NOMO-1 treated with DMSO at 0.1 percent for 48 hours (cell line): ENCODE results near the gene ERCC5.

Experiments
- DNase-seq: peaks from one replicate; lab custom pipeline; 2025; ENCODE audit not compliant: unreplicated experiment; lab: John Stamatoyannopoulos, UW

Gene ERCC5

DNA sequence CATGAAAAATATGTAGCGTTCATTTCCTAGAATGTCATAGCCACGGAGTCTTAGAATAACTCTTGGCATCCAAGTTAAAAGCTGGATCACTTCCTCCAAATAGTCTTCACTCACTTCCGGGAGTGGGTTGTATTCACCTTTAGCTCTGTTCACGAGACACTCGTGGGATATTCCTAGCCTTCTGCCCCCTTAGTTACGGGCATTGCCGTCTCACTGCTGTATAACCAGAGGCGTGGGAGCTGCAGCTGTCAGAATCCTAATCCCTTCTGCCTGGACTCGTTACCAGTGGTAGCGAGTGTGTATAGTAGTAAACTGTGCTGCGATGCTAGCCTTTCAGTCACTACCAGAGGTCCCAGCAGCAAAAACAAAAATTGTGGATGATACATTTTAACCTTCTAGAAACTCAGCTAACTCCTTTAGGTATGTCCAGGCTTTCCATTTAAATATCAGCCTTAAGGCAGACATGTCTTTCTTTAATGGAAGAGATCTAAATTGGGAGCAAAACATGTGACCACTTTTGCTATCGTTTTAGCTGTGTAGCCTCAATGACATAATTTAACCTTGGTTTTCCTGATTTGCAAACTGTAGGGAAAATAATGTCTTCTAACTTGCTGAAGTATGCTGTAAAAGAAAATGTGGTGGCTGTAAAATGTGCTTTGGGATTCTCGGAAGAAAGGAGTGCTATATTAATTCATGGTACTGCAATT is 34.1 kb downstream of the ERCC5 start:
- no peak for DNase-seq

DNA sequence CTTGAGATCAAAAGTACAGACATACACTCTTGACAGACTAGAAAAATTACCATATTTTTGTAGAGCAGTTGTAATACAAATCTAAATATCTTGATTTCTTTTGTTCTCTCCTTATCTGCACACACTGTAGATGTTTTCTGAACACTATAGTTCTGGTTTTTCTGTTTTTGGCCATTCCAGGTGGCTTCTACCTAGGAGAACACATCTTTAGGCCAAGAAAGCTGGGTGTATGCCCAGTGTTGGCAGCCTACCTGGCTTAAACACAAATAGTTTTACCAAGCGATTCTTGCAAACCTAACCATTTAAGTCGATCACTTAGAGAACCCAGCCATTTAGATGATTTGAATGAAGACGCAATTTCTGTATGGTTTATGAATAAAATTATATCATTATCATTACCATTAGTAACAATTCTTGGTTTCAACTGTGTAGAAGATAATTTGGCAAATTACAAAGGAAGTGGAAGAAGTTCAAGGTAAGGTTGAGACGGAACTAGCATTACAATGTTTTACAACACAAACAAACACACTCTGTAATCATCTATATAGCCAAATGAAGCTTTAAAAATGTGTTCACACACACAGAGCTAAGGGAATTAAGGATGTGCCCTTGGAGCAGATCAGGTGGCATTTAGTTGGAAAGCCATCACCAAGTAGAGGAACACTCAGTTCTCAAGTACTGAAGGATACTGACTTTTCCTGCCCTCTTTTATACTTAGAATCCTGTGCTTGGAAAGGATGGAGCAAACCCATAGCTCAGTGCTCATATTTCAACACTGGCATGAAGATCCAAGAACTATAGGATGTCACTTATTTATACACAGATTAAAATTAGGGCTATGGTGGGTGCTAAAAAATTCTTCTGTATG is 36.2 kb downstream of the ERCC5 start:
- no peak for DNase-seq

DNA sequence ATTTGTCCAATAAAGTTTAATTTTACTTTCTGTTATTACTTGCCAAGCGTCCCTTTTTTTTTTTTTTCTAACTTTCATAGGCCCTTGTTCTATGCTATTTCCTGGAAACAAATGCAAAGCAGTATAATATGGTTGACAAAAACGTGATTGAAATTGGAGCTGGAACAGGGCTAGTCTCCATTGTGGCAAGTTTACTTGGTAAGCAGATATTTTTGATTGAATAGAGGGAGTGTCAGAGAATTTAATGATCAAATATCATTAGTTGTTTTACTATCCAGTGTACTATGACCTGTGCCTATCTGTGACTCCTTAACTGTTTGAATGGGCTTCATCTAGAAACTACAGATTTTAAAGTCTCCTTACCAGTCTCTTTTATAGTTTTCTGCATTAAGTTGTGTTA is 46.7 kb downstream of the ERCC5 start:
- DNase-seq: no peak

DNA sequence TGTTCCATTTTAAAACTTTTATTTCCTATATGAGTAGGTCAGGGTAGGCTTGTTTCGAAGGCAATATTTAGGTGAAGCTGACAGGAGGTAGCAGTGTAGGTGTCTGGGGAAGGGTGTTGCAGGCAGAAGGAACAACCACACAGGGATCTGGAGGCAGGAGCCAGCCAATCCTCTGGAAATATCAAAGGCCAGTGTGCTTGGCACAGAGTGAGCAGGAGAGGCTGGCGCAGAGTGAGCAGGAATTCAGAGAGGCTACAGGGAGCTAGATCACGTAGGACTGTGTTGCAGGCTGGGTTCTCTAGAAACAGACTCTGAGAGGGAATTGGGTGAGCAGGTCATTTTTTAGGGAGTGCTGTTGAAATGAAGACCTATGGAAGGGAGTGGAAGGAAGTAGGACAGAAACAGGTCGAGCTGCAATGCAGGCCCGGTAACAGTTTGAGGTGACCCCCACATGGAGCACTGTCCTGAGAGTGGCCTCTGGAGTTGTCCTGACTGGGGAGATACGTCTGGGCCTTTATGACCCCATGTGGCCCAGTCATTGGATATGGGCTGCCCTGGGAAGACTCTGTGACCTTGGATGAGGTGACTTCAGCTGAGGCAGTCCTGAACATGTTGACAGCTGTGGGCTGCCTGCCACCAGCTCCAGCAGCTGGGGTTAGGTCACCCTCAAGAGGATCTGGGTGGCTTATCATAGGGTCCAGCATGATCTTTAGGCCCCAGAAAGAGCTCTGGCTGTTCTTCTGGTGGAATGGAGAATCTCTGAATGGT is 51.7 kb downstream of the ERCC5 start:
- no peak for DNase-seq

DNA sequence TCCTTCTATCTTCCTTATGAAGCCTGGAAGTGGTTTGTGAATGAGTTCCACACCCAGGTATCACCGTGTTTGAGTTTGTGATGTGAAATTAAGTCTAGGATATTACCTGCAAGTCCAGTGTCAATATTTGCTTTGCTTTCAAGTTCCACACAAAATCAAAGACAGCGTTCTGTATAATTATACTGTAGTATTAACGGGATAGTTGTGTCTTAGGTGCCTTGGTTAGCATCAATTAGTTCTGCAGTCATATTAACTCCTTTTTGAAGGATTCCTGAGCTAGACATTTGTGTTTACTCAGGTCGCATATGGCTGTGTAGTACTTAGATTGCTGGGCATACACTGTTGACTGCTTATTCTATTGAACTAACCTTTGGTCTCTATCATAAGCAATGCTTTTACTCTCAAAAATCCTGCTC is 54.4 kb downstream of the ERCC5 start:
- DNase-seq: no peak

DNA sequence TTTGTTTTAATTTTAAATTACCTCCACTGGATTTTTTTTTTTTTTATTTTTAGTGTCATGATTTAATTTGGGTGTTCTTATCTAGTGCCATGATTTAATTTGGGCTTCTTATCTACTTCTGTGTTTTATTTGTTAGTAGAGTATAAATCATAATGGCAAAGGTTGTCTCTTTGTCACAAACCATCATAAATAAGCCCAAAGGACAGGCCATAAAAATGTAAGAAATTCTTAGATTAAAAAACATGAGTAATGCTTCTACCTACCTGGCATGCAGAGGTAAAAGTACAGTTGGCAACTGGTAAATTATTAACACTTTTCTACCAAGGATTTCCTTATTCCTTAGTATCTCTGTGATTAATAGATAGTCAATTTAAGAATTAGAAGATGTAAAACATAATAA is 55.2 kb downstream of the ERCC5 start:
- no peak for DNase-seq

DNA sequence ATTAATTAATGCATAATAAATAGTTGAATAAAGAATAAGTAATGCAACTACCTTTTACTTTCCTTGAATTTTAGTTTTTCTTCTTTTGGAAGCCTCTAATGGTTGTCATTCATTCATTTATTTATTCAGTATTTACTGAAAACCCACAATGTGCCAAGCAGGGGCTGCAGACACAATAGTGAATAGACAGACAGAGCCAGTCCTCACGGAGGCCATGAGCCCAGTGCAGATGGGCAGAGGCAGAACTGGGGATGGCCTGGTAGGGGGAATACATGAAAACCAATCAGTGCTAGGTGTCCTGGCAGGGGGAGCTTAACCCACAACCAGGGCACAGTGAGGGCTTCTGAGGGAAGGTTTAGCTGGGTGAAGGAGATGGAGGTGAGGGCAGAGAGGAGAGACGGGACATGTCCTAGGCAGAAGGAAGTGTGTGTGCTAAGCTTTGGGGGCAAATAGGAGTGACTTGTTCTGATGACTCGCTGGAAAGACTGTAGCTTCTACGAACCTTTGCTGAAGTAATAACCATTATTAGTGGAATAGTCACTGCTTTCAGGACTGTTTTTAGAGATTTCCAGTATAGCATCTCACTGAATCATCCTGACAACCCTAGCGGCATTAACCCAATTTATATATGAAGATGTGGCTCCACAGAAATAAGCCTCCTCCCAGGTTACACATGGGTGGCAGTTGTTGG is 55.9 kb downstream of the ERCC5 start:
- no peak for DNase-seq

DNA sequence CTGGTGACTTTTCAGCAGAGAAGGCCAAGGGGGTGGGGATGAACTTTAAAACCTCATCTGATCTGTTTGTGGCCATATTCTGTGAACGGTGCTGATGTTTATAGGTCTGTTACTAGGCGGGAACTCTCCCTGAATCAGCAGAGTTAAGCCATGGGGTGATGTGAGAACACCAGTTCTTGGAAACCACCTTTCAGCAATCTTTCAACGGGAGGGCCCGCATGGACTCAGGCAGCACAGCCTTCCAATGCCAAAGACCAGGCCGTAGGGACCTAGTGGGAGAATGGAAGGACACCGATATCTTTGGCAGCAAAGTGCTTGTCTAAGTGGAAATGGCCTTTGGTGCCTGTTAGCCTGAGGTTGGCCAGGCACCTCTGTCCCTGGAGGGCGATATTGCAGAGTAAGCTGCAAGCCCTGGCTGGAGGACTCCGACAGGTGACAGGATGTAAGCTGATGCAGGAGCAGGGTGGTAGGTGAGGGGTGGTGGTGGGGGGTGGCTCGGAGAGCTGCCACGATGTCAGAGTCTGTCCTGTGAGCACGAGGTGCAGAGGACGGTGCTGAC is 57.0 kb downstream of the ERCC5 start:
- DNase-seq: no peak

DNA sequence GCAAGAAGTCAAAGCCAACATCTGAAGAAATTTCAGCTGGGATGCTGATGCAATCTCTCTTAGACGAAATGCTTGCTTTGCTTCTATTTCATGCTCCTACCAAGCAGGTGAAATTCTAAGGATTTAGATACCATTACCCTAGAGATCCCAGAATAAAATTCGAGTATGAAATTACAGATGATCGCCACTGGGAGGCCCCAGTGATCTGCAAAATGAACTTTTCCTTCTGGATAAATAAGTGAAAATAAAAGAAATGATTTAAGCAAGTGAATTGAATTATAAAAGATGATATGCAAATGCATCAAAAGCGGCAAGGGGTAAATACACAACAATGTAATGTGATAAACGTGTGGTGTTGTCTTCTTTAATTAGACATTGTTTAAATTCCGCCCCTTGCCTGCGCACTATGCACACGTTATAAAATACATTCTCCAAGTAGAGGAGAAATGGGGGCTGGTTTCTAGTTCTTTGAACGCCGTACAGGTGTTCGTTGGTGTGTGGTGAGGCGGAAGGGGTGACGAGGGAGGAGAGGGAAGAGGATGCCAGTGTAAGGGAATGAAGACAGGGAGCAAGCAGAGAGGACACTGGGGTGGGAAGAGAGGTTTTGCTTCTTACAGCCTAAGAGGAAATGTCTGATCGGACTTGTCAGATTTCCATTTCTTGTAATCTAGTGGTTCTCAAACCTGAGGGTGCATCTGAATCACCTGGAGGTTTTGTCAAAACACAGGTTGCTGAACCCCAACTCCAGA is 58.0 kb downstream of the ERCC5 start:
- no peak for DNase-seq

DNA sequence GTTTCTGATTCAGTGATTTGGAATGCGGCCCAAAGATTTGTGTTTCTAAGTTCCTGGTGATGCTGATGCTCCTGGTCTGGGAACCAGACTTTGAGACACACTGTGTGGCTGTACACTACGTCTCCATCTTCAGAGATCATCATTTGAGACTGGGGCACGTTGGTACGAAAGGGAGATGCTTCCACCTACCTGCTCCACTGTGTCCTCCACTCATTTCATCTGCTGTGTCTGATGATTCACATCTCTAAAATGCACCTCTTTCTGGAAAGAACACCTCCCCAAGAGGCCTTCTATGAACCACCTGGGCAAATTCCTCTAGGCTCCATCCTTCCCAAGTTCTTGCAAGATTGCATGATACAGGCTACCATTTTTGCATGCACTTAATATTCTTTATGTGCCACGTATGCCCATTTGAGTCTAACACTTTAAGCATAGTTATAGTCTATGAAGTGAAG is 58.6 kb downstream of the ERCC5 start:
- DNase-seq: no peak

DNA sequence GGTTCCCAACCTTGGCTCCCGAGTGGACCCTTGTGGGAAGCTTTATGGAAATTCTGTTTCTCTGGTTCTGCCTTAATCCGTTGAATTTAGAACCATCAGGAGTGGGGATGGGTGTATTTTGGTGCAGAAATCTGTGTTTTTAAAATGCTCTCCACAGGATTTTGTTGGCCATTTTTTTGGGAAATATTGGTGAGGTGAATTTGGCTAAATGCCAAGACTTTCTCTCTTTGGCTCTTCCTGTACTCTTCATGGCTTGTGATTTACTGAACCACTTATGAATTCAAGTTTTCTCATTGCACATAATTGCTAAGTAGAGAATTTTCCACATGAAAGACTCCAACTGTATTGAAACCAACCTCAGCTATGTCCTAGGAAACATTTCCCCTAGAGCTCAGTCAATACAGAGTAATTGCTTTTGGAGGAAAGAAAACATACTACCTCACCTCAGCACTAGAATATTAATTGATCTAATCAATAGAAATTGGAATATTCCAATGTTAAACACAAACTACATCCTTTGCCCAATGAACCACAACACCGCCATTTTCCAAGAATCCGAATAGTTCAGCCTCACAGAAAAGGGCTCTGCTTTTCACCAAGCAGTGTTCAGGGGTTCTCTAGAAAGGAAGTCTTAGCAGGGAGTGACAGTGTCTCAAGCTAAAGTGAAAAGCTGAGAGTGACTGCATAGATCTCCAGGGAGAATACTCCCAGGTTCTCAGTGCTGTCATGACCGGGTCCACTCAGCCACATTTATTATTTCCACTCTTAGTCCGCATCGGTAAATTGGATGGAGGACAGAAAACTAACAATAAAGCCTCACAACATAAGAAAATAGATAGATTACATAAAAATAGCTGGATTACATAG is 60.3 kb downstream of the ERCC5 start:
- DNase-seq: no peak

DNA sequence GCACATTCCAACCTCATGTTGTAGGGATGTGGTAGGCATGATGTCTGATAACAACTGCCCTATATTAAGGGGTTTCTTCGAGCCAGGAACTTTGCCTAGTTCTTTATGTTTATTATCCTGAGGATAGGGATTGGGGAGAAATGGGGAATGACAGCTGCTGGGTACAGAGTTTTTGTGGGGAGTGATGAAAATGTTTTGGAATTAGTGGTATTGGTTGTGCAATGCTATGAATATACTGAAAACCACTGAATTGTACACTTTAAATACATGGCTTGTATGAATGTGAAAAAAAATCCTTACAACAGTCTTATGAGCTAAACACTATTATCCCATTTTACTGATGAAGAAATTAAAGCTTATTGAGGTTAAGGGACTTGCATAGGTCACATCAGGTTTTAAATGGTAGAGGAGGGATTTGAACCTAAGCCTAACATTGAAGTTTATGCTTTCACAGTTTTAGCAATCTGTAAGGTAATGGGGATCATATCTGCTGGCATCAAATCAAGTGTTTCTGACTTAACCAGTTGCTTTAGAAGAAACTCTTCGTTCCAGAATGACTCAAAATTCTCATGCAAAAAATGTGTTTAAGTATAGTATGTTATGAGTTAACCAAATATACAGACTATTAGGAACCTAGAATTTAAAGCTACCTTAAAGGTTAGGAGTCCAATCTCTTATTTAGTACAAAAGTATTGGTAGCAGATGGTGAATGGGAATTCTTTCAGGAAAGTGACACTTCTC is 61.4 kb downstream of the ERCC5 start:
- no peak for DNase-seq

DNA sequence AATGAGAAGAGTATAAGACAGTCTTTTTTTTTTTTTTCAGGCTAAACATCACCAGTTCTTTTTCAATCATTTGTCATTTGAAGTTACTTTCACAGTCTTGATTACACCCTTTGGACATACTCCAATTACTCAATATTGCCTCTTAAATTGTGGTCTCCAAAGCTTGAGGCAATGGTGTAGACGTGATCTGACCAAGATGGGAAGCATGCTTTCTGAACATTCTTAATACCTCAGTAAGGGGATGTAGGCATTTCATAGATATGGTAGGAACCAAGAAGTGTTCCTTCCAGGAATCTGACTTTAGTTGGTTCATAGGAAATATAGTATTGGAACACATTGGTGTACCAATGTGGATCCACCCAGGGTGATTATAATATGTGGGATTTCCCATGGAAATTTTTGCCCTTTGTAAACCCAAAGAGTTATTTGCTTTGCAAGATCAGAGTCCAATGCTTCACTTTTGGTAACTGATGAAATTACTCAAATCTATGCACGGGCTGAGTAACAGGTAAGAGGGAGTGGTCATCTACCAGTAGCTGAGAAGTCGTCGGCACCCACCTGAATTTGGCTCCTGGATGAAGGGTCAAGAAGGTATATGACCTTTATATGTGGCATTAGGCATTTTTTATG is 62.2 kb downstream of the ERCC5 start:
- no peak for DNase-seq

DNA sequence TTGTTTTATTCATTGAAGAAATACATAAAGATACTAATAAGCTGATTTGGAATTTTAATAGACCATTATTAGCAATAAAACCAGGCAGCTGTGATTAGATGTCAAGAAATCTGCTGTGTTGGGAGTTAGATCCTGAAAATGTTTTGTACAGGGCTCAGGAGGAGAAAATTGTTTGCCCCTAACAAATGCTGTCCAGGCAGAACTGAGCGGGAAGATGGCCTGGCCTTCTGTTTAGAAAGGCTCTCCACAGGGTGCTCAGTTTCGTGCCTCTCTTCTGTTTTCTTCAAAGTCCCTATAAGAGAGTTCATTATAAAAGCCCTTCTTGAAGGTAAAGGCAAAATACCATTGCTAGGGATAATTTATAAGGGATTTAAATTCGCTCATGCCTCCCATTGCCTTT is 64.1 kb downstream of the ERCC5 start:
- DNase-seq: no peak

DNA sequence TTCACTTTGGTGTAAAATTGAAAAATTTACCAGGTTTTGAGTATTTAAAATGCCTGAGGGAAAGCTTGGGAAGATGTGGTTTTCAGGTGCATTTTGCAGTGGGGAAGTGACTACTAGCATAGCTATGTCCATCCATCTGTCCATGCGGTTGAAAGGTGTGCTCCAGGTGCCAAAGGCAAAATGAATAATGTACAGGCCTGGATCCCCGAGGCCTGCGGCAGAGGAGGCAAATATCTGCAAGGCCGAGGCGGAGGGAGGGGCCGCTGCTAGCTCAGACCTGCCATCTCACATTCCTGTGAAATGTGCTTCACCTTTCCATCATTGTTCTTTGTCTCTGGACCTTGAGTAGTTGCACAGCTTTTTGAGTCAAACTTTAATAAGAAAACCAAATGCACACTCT is 65.5 kb downstream of the ERCC5 start:
- no peak for DNase-seq

DNA sequence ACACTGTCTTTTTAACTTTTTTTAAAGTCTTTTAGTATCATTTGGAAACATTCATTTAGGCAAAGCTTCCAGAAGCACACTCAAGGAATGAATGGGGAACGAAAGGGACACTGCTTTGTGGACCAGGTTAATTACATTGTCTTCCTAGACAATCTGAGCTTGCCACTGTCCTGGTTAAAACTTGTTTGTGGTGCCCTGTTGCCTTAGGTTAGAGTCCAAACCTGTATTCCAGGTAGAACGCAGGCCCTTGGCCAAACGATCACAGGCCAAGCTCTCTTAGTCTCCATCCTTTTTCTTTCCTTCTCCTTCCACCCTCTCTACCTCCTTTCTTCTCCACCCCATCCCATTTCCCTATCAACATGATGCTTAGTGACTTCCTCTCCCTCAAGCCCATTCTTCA is 66.8 kb downstream of the ERCC5 start:
- DNase-seq: no peak

DNA sequence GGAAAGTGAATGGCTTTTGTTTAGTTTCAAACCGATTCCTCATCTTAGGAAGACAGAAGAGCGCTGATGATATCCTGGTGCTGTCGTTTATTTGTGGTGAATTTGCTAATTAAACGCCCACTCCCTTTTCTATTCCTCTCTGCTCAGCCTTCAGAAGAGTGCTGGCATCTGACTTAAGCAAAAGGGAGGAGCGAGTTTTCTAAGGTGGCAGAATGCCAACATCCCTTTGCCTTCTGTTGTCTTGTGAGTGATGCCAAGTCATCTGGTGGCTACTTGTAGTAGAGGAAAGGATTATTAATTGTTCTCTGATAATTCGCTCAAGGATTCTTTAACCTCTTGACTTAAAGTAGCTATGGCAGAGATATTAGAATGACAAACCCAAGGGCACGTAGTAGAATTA is 68.1 kb downstream of the ERCC5 start:
- no peak for DNase-seq

DNA sequence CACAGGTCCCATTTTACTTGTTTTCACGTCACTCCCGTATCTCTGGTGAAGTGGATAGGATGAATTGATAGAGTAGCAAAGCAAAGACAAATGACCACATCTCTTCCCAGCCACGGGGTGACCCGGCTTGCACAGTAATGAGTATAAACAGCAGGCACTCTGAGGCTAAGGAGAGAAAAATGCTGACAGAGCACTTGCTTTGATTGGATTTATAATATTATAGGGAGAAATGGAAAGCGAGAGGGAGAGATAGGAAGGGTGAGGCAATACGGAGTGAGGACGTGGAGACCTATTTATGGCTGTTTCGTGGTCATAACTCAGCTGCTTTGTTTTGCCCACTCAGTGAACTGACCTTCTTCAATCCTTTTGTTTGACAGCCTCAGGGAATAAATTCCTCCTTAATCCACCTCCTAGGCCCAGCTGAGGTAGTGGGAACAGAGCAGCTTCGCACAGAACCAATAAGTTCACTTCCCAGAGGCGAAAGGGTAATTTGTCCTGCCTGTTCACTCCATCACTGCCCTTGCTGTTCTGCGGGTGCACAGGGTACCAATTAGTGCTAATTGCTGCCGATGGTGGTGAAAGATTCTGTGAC is 68.6 kb downstream of the ERCC5 start:
- DNase-seq: no peak
